Measurements from ENCODE around the gene PPT2.
"Not testable (repeated sequence)": the region's sequence is repeated elsewhere in the genome, so short reads cannot be mapped to it uniquely, and the experiment has no call there.

Gene PPT2

DNA sequence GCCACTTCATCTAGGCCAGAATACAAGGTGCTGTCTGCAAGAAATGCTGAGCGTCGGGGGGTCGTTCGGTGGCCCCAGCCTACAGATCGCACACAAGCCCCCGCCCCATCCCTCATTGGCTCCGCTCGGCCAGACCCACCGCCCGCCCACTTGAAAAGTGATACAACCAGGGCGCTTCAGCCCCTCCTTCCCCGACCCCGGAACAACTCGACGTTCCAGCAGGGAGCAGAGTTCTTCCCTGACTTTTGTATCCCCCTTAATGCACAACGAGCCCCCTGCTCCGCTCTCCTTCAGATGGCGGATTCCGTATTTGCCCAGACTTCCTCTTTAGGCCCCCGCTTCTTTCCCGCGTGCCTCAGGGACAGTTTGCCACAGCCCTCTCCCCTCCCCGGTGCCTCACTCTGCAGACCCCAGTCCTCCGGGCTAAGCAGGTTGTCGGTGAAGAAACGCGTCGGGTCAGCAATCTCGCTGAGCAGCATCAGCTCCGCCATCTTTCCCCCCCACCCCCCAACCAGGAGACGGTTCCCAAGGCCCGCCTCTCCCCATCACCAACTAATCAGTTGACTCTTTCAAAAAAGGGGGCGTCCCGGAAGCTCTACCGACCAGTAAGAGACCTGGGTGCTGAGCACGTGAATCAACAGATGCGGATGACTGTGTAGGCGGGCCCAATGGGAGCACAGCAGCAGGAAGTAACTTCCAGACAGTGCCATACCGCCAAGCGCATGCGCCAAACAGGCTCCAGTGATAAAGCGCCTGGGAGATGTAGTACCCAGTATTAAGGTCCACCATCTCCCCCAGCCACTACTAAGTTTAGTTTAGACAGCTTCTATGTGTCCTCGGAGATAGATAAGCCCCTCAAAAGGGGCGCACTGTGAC is 26.0 kb upstream of the PPT2 start, which contains the start of gene ATF6B:
ATF6B (minus strand) TSS at position 530 of the 876 bp plus-strand sequence; CDS start at position 491, 39 bp downstream.
- peak; percentile 98 for DNase-seq (ENCODE audit: low spot score)

DNA sequence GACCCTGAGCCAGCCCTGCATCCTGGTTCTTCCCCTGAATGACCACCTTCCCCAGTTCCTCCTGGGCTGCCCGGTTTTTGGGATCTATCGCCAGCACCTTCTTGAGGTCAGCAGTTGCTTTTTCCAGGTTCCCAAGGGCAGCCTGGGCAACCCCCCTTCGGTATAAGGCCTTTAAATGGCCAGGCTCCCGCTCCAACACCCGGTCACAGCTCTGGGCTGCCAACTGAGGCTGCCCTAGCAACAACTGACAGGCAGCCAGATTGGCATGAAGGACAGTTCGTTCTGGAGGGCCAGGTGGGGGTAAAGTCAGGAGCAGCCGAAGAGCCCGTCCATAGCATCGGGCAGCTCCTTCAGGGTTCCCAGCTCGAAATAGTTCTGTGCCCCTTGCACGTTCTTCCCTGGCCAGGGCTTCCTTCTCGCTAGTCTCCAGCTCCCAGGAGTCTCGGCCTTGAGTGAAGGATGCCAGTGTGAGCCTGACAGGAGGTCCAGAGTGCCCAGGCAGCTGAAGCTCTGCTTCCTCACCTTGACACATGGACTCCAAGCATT is 25.1 kb upstream of the PPT2 start:
- DNase-seq (ENCODE audit: low spot score), result no peak

DNA sequence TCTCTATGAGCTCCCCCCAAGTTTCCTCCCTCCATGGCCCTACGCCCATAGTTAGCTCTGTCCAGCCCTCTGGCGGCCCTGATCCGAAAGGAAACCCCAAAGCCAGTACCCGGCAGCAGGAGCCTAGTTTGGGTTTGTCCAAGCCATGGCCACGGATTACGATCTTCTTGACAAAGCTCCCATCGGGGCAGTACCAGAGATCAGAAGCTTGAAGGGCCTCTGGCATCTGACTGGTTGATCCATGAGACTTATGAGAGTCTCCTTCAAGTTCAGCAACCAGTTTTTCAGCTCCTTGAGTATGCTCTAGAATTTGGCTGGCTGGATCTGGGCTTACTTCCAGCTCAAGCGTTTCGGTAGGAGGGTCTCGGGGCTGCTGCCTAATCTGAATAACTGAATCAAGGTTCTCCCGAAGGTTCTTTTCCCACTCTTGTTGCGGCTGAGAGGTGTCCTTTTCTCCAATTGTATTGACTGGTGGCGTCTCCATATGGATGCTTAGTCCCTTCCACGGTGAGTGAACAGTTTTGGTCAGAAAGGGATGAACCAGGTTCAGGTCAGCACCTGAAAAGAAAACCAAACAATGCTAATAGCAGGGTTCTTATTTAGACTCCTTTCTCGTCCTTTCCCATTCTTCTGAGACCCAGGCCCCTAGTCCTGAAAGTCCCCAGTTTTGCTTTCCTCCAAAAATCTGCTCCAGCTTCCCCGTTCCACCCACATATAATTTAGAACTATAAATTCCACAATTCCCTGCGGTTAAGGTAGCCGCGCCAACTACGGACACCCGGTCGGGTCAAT is 24.4 kb upstream of the PPT2 start:
- DNase-seq (ENCODE audit: low spot score), result no peak

DNA sequence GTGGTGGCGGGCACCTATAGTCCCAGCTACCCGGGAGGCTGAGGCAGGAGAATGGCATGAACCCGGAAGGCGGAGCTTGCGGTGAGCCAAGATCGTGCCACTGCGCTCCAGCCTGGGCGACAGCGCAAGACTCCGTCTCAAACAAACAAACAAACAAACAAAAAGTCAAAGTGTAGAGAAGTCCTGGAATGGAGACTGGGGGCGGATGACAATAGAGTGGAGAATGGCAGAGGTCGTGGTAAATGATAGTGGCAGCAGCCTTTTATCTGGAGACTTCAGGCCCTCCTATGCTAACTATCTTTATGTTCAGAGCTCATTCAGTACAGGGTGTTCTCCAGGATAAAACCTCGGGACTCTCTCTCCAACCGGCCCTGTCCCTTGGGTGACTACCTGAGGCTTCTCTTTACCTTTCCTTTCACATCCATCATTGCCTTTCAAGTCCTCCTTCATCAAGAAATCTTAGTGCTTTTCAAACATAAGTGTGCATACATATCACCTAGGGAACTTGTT is 22.4 kb upstream of the PPT2 start:
- DNase-seq (ENCODE audit: low spot score), result no peak

DNA sequence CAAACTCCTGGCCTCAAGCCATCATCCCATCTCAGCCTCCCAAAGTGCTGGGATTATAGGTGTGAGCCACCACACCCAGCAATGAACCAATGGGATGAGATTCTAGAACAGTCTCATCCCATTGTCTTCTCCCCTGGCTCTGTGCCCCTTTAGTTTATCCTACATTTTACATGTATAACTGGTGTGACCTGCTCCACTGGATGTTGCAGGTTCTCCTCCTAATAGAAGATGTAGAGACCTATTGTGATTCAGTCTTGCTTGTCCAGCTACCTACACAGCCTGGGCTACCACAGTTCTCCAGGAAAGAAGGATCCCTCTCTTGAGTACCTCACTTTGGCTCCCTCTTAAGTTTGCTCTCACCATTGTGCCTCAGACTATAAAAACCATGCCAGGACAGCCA is 21.8 kb upstream of the PPT2 start:
- no peak for DNase-seq (ENCODE audit: low spot score)

DNA sequence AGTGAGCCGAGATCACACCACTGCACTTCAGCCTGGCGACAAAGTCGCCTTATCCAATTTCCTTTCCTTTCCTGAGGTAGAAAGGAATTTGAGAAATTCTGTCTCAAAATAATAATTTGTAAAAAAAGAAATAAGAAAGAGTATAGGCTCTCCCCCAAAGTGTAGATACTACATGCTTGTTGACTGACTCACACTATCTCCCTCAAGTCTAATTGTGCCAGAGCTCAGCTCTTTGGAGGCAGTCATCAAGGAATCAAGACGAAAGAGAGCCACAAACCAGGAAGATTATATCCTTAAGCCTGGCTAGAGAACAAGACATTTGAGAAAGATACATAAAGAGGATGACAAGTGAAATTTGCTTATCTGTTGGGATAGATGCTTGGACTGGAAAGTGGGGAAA is 20.2 kb upstream of the PPT2 start:
- peak; percentile 53 for DNase-seq (ENCODE audit: low spot score)

DNA sequence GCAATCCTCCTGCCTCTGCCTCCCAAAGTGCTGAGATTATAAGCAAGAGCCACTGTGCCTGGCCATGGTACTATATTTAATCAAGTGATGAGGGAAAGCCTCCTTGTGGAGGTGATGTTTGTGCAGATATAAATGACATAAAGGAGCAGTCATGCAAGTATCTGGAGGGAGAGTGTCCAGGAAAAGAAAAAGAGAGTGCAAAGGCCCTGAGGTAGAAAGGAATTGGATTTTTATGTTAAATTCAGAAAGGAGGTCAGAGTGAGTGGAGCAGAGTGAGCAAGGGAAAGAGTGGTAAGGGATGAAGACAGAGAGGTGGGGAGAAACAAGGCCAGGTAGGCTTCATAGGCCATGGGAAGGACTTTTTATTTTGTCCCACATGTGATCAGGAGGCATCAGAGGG is 16.5 kb upstream of the PPT2 start:
- DNase-seq (ENCODE audit: low spot score), result no peak

DNA sequence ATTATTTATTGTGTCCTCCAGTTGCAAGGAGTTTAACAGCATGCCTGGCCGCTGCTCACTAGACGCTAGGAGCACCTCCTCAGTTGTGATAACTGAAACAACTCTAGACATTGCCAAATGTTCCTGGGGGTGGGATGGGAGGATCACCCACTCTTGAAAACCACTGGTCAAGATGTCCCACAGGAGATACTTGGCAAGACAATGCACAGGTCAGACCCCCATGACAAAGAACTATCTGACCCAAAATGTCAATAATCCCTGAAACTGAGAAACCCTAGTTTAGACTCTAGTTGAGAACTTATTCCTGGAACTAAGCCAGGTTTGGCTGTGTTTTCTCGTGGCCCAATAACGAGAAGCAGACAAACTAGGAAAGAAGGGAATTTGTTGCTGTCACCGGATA is 14.4 kb upstream of the PPT2 start:
- DNase-seq (ENCODE audit: low spot score), result no peak

DNA sequence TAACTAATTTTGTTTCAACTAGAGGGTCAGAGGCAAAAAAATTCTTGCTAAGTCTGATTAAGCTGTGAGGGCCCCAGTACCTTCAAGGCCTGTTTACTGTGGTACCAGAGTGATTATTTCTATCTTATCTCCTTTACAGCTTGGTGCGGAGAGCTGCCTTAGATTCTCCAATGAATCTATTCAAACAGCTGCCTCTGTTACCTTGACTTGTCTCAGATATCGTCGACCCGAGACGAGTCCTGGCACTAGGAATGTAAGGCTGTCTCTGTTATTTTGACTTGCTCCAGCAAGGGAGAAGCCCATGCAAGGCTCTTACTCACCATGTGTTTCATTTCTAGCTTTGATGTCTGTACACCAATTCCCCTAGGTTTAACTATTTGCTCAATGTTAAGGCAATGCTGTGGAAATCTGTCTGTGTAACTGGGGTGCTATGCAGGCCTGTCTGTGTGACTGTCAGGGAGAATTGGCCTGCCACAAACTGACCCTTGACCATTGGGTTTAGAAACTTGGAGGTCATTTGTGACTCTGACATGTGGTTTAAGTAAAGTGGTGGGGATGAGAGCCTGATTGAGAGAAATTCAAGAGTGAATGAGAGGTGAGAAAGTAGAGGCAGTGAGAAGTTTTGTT is 13.4 kb upstream of the PPT2 start:
- no peak for DNase-seq (ENCODE audit: low spot score)

DNA sequence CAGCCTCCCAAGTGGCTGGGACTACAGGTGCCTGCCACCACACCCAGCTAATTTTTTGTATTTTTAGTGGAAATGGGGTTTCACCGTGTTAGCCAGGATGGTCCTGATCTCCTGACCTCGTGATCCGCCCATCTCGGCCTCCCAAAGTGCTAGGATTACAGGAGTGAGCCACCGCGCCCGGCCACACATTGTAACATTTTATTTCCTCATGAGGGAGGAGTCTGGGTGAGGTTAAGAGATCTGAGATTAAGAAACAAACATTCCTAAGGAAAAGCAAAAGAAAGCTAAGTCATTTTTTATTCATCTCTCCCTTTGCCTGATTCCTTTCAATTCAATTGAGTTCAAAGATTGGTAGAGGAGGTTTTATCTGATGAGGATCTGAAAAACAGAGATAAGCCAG is 9.7 kb upstream of the PPT2 start:
- DNase-seq (ENCODE audit: low spot score), result not testable (repeated sequence)

DNA sequence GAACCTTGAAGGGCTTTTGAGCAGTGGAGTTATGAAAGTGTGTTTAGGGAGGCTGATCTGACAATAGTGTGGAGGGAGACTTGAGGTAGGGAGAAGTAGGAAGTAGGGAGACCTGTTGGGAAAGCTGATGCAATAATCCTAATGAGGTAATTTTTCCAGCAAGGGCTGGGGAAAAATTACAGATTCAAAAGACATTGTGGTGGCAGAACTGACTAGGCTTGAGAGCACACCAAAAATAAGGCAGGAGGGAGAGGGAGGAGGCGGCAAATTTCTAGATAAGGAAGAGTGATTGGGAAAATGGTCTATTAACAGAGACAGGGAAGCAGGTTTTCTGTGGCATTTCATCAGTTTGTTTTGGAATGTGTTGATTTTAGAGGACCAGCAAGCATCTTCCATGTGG is 7.7 kb upstream of the PPT2 start:
- no peak for DNase-seq (ENCODE audit: low spot score)

DNA sequence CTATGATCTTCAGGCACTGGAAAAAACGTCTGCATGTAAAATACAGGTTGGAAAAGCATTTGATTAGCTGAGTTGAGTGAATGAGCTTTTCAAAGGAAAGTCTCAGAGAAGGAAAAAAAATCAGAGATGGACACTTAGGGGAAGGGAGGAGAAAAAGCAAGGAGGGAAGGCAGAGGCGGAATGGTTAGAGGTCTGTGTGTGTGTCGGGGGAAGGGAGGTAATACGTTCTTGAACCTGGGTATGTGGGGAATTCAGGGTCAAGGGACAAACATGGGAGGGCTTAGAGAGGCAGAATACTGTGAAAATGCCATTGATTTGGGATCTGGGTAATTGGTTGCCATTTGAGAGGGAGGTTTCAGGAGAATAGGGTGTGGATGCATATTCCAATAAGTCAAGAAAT is 7.3 kb upstream of the PPT2 start:
- no peak for DNase-seq (ENCODE audit: low spot score)

DNA sequence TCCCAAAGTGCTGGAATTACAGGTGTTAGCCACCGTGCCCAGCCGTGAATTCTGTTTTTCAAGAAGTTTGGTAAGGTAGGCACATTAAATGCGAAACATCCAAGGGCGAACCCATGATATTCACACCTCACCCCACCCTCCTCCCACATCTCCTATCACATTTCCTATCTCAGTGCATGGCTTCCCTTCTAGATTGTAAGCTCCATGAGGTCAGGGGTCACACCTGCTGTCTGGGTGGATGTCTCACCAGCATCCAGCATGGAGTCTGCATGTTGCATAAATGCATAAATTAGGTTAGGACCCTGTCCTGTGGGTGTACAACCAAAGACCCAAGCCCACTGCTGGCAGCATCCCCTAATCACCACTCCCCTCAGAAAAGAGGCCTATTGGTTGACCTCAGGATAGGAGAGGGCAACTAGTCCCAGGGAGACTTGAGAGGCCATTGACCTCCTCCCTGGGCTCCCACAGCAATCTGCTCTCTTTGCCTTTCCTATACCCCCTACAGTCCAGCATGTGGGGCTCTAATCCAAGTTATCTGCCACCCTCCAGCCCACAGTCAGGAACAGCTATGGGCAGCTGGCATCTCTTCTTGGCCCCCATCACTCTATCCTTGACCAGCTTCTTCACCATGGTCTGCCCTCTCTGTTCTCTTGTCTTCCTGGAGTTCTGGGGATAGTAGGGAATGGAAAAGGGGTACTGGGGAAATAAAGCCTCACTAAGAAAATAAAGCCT is 6.4 kb upstream of the PPT2 start:
- no peak for DNase-seq (ENCODE audit: low spot score)

DNA sequence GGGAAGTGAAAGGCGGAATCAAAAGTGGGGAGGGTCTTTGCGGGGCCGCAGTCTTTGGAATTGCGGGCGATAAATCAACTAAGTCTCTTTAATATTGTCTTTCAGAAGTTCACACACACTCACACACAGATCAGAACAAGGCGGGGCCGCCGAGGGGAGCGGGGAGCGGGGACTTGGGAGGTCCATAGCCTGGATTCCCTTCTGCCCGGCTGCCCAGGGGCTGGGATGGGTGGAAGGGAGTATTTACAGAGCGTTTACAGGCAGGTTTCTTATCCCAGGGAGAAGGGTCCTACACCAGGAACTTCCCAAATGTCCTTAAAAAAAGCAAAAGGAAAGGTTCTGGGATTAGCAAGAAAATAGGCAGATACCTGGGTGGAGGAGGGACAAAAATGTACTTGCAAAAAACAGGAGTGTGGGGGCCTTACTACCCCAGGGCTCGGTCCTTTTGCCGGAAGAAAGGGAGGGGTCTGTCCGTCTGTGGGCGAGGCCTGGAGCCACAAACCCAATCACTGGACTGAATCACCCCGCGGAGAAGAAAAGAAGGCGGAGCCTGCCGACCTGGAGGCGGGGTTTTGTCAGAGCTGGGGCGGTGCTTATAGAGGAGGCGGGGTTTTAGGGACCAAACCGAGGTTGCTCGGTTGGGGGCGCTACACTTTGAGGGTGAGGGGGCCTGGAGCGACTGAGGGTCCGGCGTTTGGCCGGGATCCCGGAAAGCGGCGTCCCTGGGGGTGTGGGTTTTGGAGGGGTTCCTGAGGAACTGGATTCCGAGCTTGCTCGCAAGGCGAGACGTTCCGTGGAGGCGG is 5.5 kb upstream of the PPT2 start:
- no peak for DNase-seq (ENCODE audit: low spot score)

DNA sequence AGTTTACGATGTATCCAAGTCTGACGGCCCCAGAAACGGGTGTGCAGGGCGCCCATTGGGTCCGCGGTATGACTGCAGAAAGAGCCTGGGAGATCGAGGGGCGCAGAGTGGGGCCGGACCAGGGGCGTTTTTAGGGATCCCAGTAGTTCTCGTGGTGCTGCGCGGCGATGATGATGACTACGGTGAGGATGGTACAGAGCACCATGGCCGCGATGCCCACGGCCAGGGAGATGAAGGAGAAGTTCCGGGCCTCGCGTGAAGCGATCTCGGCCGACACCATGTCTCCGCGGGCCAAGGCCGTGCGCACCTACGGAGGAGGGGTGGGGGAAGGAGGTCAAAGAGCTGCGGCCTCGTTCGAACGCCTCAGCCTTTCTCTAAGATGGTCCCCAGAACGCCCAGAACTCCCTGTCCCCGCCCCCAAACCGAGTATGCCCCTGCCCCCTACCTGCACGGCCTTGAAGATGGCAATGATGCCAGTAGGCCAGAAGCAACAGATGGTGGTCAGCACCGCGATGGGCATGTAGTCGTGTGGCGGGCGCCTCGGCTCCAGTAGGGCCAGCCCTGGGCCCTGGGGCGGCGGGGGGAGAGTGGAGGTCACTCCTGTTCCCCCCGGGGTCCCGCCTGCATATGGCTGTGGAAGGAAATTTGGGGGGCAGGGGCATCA is 4.7 kb upstream of the PPT2 start:
- DNase-seq (ENCODE audit: low spot score), result no peak

DNA sequence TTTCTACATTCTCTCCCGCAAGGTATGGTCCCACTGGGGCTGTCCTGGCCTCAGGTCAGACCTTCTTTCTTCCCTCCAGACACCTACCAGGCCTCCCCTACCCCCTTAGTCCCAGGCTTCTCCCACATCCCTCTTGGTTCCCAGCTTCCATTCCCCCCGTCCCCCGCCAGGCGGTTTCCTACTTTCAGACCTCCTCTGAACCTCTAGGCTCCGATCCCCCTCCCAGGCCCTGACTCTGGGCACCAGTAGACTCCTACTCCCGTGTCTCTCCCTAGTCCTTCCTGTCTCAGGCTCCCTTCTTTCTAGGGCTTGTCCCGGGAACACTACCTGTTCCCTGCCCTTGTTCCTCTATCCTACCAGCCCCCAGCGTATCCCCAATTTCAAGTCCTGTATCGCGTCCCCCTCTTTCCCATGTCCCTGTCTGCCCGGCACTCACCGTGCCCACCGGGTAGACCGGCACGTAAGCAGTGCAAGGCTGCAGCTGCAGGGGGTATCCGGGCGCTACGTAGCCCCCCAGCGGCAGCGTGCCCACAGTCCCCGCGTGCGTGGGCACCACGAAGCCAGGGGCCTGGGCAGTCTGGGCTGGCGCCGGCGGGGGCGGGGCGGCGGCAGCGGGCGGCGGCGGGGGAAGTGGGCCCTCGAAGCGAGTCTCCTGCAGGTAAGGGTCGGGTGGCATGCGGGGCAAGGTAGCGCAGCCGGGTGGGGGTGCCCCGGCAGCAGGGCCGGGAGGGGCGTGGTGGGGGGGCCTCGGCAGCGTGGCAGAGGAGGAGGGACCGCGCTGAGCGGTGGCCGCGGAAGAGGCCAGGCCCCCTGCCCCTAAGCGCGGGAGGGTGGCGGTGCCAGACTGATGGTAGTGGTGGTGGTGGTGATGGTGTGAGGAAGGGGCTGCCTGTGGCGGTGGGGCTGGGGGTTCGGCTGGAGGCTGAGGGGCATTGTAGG is 3.7 kb upstream of the PPT2 start:
- DNase-seq (ENCODE audit: low spot score), result no peak

DNA sequence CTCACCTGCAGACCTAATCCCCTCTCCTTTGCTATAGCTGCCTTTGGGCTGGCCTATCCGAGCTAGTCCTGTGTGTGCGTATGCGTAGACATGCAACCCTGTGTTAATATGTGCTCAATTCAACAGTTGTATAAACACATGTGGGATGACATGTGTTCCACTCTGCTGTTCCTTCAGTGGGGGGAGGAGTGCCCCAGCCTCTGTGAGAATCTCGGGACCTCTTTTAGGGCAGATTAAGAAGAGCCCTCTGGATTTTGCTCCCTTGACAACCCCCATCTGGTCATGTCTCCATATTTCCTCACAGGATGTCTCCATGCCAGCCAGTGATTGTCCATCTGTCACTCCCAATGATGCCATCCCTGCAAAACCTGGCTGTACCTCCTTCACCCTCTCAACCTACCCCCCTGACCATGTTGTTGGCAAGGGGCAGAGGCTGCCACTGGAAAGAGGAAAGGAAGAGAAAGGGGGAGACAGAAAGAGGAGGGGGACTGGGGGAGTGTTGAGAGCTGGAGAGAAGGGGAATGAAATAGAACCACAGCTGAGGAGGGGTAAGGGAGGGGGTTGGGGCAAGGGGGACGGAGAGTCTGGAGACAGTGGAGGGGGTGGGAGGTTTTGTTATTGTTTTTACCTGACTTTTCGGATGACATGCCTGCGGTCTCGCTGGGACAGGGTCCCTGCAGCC is 2.6 kb upstream of the PPT2 start:
- DNase-seq (ENCODE audit: low spot score), result no peak

All from GM03348 (cell line).